Mucosa of descending colon (tissue), 3 donors: Measurements from ENCODE around the gene PIGL. TPM values are rescaled to one million over a fixed set of nuclear protein-coding genes. Genes with fewer than 3 reads are reported as not detected.

Experiments used
- ATAC-seq: fragments of 200-7000 bp; cut with Tn5 transposase; one replicate; pipeline ENCODE4 v1.9.1; 2020; ENCODE audit warnings: mild to moderate bottlenecking, moderate library complexity
- DNase-seq, 3 donors: peaks; one replicate each; pipeline ENCODE4 v3.0.0-alpha.2; 2020
- H3K36me3 ChIP-seq: fragments of 200-600 bp; one replicate; pipeline ENCODE4 v1.8.0; 2021; ENCODE audit warnings: low read depth, mild to moderate bottlenecking
- H3K4me1 ChIP-seq: fragments of 200-600 bp; one replicate; pipeline ENCODE4 v1.8.0; 2021; ENCODE audit warnings: low read depth, mild to moderate bottlenecking
- H3K4me3 ChIP-seq: fragments of 200-600 bp; one replicate; pipeline ENCODE4 v1.8.0; 2021; ENCODE audit warnings: mild to moderate bottlenecking
- H3K9me3 ChIP-seq: fragments of 200-600 bp; one replicate; pipeline ENCODE4 v1.8.0; 2021; ENCODE audit warnings: mild to moderate bottlenecking
- CTCF ChIP-seq: fragments of 200-600 bp; IDR thresholded peaks from one replicate; pipeline ENCODE4 v1.8.0; 2022; ENCODE audit warnings: antibody characterized with exemption, mild to moderate bottlenecking
- intact Hi-C, 2 donors: fragments of 100-400 bp; cut with DNase I in 1 of 2; cut with micrococcal nuclease in 1 of 2; formaldehyde crosslinking; loops; one replicate each; pipeline versions ENCODE4 v1.11.0 to v1.11.1; 2022; cut with DNase I, micrococcal nuclease
- total RNA-seq, 3 donors: library from RNA; stranded (reverse); fragmentation: NEBNext Ultra II Directional in 2 of 3; extraction: Animal tissue kit (Norgen Biotek cat#: 25700) in 2 of 3; gene quantifications; one replicate each; pipeline versions ENCODE4 v1.2.1 to v1.2.4, GENCODE V29; 2021 to 2023
- donor health status: DM: no; HTN: no; CAD: no; lungs with moderate emphysema.
- donor health status: DM: no; HTN: no; CAD: no.
- donor health status: DM: no; HTN: yes; CAD: no.

PIGL gene
- total RNA-seq, 3 donors from 2014 or later, result 28.2 to 51.8 (median 49.8) TPM

GRCh38 chr17:16352667-16353316 lies 135.8 kb downstream of the PIGL start:
- Histone ChIP-seq H3K36me3 (no peaks in the 10 kb centered on the region), H3K4me1 (peaks cover 9% of the 10 kb centered on the region), H3K9me3 (no peaks in the 10 kb centered on the region), H3K4me3 (peak overlapping the region; percentile 67)
- DNase-seq, result peak; percentile 66 to 74 (median 73)
- no peak for TF ChIP-seq CTCF
- peak; percentile 72 for ATAC-seq
- intact Hi-C loops, result no loop called here

- Histone ChIP-seq H3K9me3 (no peaks in the 10 kb centered on the region), H3K4me1 (peaks cover 9% of the 10 kb centered on the region), H3K36me3 (no peaks in the 10 kb centered on the region), H3K4me3 (peak within 1 kb of the TSS; percentile 67)
- intact Hi-C loops, result no loop called here
- no peak for TF ChIP-seq CTCF
- peak; percentile 70 to 80 (median 71) for DNase-seq
- ATAC-seq, result peak; percentile 90
Observed at GRCh38 chr17:16353317-16354174, 136.5 kb downstream of the PIGL start, which contains the start of gene CENPV. CENPV (minus strand) TSS chr17:16353469; CDS start chr17:16353436, 33 bp downstream.

- H3K36me3 ChIP-seq, result no peaks in the 10 kb centered on the region
- H3K4me1 ChIP-seq, result peaks cover 9% of the 10 kb centered on the region
- DNase-seq, result no peak
- ATAC-seq, result no peak
- no peaks in the 10 kb centered on the region for H3K9me3 ChIP-seq
- TF ChIP-seq CTCF, result no peak
- intact Hi-C loops, result no loop called here
- no peak overlapping the region for H3K4me3 ChIP-seq
Observed at GRCh38 chr17:16354585-16354984, 137.6 kb downstream of the PIGL start.

GRCh38 chr17:16358394-16358793 lies 141.4 kb downstream of the PIGL start:
- no peaks in the 10 kb centered on the region for H3K4me1 ChIP-seq
- intact Hi-C loops, result no loop called here
- TF ChIP-seq CTCF, result no peak
- no peaks in the 10 kb centered on the region for H3K36me3 ChIP-seq
- no peaks in the 10 kb centered on the region for H3K9me3 ChIP-seq
- DNase-seq (no peak), ATAC-seq (no peak)
- no peak overlapping the region for H3K4me3 ChIP-seq

- TF ChIP-seq CTCF, result no peak
- Histone ChIP-seq H3K4me1 (no peaks in the 10 kb centered on the region), H3K36me3 (no peaks in the 10 kb centered on the region)
Observed at GRCh38 chr17:16361874-16362273, 144.9 kb downstream of the PIGL start.

More at GRCh38 chr17:16361874-16362273, 144.9 kb downstream of the PIGL start:
- intact Hi-C loops, result no loop called here
- H3K9me3 ChIP-seq, result no peaks in the 10 kb centered on the region
- no peak overlapping the region for H3K4me3 ChIP-seq
- ATAC-seq, result no peak
- DNase-seq, result no peak
